ENCODE data around the gene FYN. TPM values are rescaled to one million over a fixed set of nuclear protein-coding genes. Genes with fewer than 3 reads are reported as not detected.

Gene FYN
- total RNA-seq, 1 experiment from 2014 or later, result 49.9 TPM

DNA sequence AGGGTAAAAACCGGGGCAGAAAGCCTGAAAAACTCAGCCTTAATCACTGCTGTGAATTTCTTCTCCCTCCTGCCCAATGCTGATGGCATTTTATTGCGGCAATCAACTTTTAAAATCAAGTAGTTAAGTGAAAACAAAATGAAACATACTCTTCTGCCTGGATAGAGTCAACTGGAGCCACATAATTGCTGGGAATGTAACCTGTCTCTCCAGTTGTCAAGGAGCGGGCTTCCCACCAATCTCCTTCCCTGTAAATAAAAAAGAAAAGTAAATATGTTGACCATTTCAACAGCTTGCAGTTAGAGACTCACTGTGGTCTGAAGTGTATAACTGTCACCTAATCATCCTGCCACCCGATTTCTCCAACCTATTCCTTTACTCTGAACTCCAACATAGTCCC lies 165.5 kb downstream of the FYN start:
- DNase-seq (ENCODE audit: low read depth), result no peak

DNA sequence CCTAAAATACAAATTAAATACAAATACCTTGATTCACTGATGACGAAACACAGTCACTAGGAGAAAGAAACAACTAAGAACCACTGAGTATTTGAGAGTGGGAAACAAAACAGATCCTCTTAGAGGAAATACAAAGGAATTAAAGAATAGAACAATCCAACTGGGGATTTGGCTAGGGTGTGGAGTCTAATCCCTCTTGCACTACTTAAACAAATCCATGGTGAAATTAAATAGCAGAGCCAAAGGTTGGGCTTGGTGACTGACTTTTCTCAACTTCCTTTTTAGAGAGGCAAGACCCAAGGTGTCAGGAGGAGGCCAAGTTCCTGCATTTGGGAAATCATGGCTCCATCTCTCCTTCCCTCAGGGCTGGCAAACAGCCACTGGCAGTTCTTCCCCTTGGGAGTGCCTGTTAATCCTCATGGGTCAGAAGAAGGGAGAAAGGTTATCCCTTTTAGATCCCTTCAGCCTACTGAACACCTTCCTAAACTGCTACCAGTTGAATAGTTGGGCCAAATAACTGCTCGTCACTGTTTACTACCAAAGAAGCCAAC lies 166.3 kb downstream of the FYN start:
- DNase-seq (ENCODE audit: low read depth), result no peak

DNA sequence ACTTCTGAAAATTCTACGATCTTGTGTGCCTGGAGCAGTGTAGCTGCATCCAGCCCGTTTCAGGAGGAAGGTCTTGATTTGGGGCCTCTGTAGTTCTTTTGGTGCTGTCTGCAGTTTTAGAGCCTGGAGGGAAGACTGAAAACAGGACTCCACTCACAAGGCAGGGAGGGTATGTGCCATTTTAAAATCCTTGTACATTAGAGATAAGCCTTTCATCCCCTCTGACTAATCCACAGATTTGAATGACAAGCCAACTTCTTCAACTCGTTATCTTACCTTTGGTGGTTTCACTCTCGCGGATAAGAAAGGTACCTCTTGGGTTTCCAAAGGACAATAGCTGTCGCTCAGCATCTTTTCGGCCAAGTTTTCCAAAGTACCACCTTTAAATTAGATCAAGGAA lies 169.5 kb downstream of the FYN start:
- DNase-seq (ENCODE audit: low read depth), result no peak

DNA sequence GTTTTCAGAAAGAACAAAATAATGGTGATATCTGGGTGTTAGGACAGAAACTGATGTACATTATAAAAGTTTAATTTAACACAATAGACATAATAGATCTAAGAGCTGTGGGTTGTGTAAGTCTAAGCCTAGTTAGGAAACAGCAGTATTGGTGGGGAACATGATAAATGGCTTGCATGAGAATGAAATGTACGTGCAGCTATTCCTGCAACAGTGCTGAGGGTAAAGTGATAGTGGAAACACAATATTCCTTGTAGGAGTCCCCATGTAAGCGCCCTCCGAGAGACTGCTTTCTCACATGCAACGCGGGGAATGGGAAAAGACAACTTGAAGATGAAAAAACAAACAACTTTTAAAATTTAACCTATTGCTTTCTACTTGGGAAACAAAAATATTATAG lies 171.0 kb downstream of the FYN start:
- no peak for DNase-seq (ENCODE audit: low read depth)

DNA sequence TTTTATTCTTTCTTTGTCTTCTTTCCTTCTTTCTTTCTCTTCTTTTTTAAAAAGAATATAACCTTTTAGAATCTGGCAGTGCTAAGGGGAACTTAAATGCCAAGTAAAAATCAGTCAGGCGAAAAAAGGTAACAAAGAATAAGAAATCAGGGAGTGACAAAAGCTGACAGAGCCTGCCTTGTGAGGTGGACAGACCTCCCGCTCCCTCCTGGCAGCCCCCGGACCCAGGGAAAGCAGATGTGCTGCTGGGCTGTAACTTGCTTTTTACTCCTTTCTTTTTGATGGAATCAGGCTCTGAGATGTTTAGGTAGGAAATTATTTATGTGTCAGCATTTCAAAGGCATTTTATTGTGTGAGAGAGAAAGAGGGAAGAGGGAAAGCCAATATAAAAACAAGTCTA lies 172.1 kb downstream of the FYN start:
- DNase-seq (ENCODE audit: low read depth), result no peak

DNA sequence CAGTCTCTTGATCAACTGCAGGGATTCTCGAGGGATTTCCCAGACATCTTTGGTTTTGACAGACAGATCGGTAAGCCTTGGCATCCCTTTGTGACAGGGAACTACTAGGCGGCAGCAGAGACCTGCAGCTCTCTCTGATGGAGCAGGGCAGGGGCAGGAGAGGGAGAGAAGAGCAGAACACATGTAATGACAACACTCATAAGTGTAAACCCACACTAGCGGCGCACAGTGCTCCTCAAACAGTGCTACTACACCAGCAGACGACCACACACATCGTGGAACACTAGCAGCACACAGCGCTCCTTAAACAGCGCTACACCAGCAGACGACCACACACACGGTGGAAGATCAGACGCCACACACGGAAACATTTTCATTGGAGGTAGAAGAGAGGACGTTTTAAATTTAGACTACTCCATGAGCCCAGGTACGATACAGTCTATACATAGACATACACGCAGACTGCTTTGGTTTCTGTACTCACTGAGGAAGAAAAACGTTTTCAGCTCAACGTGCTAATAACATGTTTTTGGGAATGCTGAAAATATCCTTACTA lies 173.0 kb downstream of the FYN start:
- DNase-seq (ENCODE audit: low read depth), result no peak

DNA sequence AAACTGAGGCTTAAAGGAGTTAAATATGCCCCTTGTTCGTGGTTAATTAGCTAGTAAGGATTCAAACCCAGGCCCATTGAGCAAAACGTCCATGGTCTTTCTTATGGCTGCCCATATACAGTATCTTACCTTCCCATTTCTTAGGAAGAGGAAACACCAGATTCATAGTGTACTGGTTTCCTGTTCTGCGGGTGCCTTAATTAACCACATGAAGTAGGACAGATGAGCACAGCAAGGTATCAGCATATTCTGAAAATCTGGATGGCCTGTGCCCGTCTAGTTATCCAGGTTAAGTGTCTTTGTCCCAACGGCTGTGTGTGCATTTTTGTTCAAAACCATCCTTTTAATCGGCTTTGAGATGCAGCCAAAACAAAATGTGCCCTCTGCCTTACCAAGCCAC lies 174.1 kb downstream of the FYN start:
- DNase-seq (ENCODE audit: low read depth), result no peak

DNA sequence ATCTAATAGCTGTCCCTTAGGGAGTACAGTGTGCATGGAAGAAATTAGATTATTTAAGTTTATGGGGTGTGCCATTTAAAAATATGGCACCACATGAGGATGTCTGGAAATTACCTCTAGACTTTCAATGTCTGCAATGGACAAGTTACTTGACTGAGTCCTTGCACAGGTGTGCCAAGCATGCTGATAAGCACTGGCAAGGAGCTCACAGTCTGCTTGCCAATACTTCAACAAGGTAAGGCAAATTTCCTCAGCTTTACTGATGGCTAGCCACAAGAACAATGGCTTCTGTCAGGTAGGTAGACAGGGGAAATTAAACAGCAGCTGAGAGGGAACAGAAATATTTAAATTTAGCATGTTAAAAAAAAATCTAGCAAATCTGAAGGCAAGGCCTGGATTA lies 176.4 kb downstream of the FYN start:
- no peak for DNase-seq (ENCODE audit: low read depth)

DNA sequence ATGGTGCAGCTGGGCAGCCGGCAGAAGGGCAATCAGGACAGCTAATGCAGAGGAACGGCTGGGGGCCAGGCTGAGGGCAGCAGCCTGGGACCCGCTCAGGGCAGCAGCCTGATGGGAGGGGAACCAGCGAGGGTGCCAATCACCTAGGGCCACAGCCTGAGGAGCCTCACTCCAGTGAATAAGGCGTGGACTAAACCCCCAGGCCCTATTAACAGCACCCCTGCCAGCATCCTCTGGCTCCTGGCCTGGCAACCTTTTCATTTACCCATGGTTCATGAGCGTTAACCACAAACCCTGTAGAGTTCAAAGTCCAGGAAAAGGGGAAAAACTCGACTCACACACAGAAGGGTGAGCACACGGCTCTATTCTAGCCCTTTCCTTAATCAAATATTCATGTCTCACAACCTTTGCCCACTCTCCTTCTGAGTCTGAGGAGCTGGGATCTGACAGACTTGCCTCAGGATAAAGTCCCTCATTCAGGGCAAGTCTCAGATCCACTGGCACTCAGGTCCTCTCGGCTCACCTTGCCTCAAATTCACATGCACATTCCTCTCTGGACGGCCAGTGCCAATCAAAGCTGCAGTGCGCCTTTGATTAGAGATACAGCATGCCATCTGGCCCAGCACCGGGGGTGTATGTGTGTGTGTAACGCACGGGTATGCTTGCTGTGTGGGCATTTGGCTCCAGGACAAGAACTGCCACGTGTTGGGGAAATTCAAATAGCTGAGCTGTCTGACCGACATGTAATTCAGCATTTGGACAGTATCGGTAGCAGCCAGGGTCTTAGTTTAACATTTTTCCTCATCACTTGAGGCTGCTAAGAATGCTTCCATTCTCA lies 180.7 kb downstream of the FYN start:
- DNase-seq (ENCODE audit: low read depth), result no peak

DNA sequence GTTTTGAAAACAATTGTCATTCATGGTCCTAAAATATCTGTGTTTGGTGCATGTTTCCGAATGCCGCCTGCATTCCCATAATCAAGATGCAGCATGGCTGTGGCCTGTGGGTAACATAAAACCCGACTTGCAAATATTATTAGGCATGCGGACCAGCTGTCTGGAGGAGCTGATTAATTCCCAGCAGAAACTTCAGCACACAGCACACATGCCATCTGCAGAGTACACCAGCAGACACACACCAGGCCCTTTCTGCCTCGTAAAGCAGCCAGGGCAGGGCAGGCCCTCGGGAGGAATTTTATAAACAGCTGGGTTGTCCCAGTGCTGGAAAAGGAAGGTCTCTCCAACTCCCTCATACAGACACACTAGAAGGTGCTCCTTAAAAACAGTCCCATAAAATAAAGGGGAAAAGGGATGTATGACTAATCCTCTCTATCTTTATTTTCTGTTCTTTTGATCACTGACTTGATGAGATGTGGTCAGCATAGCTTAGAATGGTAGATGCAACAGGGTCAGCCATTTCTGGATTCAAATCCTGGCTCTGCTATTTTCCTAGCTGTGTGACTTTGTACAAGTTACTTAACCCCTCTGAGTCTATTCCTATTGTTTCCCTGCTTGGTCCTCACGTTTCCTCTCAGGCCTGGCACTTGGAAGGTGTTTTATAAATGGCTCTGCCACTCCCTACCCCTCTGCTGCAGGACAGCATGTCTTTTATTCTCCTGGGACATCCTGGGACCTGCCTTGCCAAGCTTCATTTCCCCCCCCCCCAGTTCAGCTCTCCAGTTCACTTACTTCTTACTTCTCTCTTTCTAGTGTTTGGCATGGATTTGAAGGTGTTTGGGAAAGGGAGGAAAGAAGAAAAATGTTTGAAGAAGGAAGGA lies 181.7 kb downstream of the FYN start:
- no peak for DNase-seq (ENCODE audit: low read depth)

DNA sequence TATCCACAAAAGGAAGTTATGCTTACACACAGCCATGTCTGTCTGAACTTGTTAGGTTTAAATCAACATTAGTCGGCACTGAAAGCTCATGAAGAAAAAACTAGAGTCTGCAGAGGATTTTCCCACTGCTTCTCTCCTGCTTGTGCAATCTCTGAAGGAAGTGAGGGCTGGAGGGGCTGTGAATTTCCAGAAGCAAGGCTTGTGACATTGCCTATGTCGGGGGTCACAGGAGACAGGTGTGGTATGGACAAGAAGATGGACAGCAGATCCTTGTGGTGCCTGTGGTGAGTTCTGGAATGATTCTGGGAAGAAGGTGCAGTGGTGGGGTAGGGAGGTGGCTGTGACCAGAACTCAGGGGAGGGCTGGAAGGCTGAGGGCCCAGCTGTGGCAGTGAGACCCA lies 183.3 kb downstream of the FYN start:
- DNase-seq (ENCODE audit: low read depth), result no peak

DNA sequence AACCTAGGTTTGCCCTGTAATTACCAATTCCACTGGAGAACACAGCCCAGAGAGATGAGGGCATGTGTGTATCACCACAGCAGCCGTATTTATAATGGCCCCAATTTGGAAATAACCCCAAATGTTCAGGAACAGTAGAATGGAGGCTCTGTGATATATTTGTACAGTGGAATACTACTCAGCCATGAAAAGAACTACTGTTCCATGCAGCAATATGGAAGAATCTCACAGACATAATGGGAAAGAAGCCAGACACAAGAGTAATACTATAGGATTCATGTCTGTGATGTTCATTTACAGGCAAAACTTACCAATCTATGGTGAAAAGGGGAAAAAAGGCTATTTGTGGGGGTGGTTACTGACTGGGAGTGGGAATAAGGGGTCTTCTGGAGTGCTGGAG lies 183.8 kb downstream of the FYN start:
- no peak for DNase-seq (ENCODE audit: low read depth)

DNA sequence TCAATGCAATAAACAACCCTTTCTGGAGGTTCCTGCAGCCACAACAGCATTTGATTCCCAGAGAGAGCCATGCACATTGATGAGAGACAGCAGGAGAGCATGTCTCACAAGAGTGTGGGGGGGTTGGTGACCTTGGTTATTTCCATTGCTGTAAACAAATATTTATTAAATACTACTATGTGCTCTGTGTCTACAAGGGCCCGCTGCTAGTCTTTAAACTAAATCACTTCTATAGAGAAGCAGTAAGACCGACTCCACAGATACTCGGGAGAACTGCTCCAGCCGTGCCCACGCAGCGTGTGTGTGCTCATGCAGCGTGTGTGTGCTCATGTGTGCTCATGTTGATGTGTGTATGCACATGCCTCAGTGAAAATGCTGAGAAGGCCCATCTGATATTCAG lies 184.9 kb downstream of the FYN start:
- DNase-seq (ENCODE audit: low read depth), result no peak

DNA sequence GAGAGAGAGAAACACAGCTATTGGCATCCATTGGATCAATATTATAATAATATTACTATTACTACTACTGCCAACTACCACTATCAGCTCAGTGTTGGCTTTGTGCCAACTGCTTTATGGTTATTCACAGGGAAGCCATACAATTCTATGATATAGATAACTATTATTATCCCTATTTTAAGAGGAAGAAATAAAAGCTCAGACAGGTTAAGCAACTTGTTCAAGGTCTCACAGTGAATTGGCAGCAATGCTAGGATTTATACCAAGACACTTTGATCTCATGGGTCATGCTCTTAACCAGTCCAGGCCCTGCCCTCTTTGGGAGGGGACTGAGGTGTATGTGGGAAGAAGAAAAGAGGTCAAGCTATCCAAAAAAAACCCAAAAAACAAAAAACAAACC lies 185.6 kb downstream of the FYN start:
- DNase-seq (ENCODE audit: low read depth), result no peak

DNA sequence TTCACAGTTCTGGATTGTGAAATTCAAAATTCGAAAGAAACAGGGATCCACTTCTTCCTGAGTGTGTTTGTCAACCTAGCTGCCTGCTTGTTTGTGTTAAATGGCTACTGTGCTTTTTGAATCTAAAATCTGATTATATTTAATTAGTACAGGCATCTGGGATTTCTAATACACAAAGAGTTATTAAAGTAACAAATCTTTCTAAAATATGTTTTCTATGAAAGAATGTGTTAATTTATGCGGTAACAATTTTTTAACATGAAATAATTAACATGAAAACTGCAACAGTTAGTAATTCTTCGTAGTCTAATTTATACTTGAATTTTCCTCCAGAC lies 186.4 kb downstream of the FYN start:
- DNase-seq (ENCODE audit: low read depth), result no peak

DNA sequence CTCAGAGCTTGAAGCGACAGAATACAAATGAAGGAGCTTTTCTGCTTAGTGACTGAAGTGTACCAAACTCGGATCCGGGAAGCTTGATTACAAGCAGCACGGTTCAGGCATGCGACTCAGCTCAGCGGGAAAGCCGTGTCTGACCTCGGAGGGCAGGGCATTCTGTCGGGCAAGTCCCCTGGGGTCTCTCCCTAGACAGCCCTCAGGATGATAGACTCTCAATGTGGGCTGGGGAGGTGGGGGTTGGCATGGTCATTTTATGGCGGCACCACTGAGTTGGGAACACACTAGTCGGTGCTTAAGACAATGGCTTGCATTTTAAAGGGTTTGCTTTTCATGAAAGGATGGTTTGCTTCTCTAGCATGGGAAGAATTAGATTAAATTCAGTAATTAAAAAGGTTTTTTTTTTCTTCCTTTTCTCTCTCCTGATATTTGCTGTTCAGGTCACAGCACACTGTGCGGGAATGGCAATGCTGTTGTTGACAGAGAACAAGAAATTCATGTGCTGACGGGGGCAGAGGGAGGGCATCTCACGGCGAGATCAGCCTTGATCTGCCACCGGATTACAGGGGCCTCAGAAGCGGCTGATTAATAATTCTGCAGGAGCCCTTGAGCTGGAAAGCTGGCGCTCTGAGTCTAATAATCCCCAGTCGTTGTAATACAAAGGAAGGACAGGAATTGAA lies 186.9 kb downstream of the FYN start:
- no peak for DNase-seq (ENCODE audit: low read depth)

DNA sequence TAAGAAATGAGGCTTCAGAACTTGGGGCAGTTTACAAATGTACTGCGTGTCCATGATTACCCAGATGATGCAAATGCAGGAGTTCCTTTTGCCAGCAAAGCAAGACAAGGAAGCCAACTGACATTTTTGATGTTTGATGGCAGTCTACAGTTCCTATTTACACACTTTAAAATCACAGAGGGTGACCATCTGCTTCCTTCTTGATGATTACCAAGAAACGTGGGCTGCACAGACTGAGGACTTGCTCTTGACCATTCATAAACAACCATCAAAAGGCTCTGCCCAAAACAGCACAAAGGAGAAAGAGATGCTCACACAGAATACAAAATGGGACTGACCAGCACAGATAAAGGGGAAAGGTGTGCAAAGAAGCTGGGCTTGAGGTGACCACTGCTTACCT lies 187.7 kb downstream of the FYN start:
- DNase-seq (ENCODE audit: low read depth), result no peak

DNA sequence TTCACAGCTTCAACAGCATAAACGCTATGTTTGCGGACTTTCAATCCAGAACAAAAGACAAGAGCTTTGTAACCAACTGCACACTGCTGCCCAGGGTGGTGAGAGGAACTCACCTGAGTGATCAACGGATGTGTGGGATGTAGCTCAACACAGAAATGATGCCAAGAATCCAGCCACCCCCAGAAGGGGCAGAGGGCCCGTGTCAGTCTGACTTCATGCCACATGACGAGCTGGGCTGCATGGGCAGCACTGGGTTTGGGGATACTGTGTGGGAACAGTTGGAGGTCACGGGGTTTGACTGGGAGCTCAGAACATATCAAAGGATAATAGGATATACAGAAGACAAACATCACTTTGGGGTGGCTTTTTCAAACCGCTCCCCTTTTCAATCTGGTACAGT lies 188.2 kb downstream of the FYN start:
- DNase-seq (ENCODE audit: low read depth), result no peak

DNA sequence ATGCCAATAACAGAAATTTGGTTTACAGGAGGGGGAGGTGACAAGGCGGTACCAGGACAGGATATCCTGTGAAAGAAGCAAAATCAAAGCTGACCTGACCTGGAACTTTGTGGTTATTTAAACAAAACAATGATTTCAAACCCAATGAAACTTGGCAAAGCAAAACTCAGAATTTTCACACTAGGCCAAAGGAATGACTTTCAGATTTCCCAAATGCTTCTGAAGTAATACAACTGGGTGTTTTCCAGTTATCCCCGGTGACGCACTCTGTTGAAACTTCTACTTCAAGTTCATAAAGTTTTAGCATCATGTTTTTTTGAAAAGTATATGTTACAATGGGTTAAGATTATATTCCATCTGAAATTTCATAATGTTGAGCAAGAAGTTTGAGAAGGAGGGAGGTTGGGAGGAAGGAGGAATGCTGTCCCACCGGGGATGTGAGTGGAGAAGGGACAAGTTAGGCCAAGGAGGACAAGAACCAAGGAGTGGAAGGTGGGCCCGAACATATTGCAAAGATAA lies 189.4 kb downstream of the FYN start:
- no peak for DNase-seq (ENCODE audit: low read depth)

DNA sequence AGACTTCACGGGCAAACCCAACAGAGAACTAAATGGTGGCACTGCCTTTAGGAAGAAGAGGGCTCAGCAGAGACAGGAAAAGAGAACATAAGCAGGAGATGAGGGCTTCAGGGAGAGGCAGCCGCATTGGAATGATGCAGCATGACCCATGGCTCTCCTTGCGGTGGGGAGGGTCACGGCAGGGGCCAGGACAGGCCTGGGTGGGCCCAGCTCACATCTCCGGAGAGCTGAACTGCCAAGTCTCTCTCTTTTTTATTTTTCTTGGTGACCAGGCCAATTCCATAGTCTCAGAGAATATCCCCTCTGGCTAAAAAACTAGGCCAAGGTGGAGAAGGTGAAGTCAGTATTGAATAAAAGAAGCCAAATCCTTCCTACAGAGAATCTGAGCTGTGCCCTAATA lies 190.1 kb downstream of the FYN start:
- DNase-seq (ENCODE audit: low read depth), result no peak

DNA sequence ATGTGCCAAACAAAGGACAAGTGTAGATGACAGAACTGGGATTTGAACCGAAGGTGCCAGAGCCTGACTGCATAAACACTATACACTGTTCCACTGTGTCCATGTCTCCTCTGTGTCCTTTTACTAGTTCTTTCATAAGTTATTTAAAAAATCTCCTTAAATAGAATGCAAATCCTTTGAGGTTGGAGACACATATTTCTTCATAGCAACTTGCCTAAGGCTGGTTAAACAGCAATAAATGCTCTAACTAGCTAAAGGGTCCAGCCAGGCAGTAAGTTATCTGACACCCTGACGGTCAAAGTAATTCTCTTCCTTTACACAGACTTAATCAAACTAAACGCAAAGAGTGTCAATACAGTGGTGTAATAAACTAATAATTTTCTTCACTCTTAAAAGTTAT lies 191.4 kb downstream of the FYN start:
- no peak for DNase-seq (ENCODE audit: low read depth)
